Neural cell (in vitro differentiated cells): Measurements from ENCODE around the gene LIPA. TPM values are rescaled to one million over a fixed set of nuclear protein-coding genes. Genes with fewer than 3 reads are reported as not detected.

Source experiments
- H2AFZ ChIP-seq: fragments of 200-600, 300-800 bp; sonication (generic), shearing (Covaris generic); 2 replicates; pipeline ENCODE4 v1.6.0; 2014; ENCODE audit warnings: low read depth, mild to moderate bottlenecking, antibody characterized with exemption, low read length, moderate library complexity
- H3F3A ChIP-seq: fragments of 200-600 bp; shearing (Covaris generic); 2 replicates; pipeline ENCODE4 v1.6.1; 2016; ENCODE audit warnings: mild to moderate bottlenecking, moderate library complexity, mixed read lengths, antibody characterized with exemption, low read length; ENCODE audit not compliant: insufficient read depth, poor library complexity, severe bottlenecking
- H3K27ac ChIP-seq: fragments of 200-600, 300-800 bp; sonication (generic), shearing (Covaris generic); 2 replicates; pipeline ENCODE4 v1.5.1; 2014; ENCODE audit warnings: mild to moderate bottlenecking, low read length, moderate library complexity
- H3K27me3 ChIP-seq: fragments of 300-800, 200-600 bp; sonication (generic), shearing (Covaris generic); 2 replicates; pipeline ENCODE4 v1.6.0; 2014; ENCODE audit warnings: mild to moderate bottlenecking, low read depth, low read length, moderate library complexity; ENCODE audit not compliant: insufficient read depth
- H3K36me3 ChIP-seq: fragments of 300-800, 200-600 bp; sonication (generic), shearing (Covaris generic); 2 replicates; pipeline ENCODE4 v1.5.1; 2014; ENCODE audit warnings: mild to moderate bottlenecking, antibody characterized with exemption, low read length, moderate library complexity; ENCODE audit not compliant: insufficient read depth
- H3K4me2 ChIP-seq: fragments of 300-800, 200-600 bp; sonication (generic), shearing (Covaris generic); 2 replicates; pipeline ENCODE4 v1.6.0; 2014; ENCODE audit warnings: mild to moderate bottlenecking, low read length
- H3K4me3 ChIP-seq: fragments of 300-800, 200-600 bp; sonication (generic), shearing (Covaris generic); 2 replicates; pipeline ENCODE4 v1.5.1; 2014; ENCODE audit warnings: mild to moderate bottlenecking, low read length, moderate library complexity
- H3K79me2 ChIP-seq: fragments of 200-600 bp; shearing (Covaris generic); replicated peaks from 2 replicates; pipeline ENCODE4 v1.6.0; 2014; ENCODE audit warnings: mild to moderate bottlenecking, low read length, moderate library complexity; ENCODE audit not compliant: insufficient read depth
- H3K9ac ChIP-seq: fragments of 300-800, 200-600 bp; sonication (generic), shearing (Covaris generic); 2 replicates; pipeline ENCODE4 v1.6.1; 2016; ENCODE audit warnings: mild to moderate bottlenecking, low read length, mixed read lengths
- H3K9me2 ChIP-seq: fragments of 200-600 bp; shearing (Covaris generic); 2 replicates; pipeline ENCODE4 v1.6.1; 2016; ENCODE audit warnings: mild to moderate bottlenecking, low read length, mixed read lengths; ENCODE audit not compliant: insufficient read depth
- H3K9me3 ChIP-seq: fragments of 200-600, 300-800 bp; sonication (generic), shearing (Covaris generic); 2 replicates; pipeline ENCODE4 v1.6.1; 2016; ENCODE audit warnings: mild to moderate bottlenecking, mixed run types, low read length, moderate library complexity, mixed read lengths
- H4K20me1 ChIP-seq: fragments of 200-600 bp; shearing (Covaris generic); 2 replicates; pipeline ENCODE4 v1.6.1; 2016; ENCODE audit warnings: mild to moderate bottlenecking, mixed run types; ENCODE audit not compliant: insufficient read depth
- EP300 ChIP-seq: fragments of 450-650 bp; conservative IDR thresholded peaks from 2 replicates; pipeline ENCODE4 v1.6.1; 2014; ENCODE audit warnings: antibody characterized with exemption, mild to moderate bottlenecking, moderate library complexity; ENCODE audit not compliant: poor library complexity, severe bottlenecking
- EZH2 ChIP-seq: fragments of 200-600, 300-800 bp; shearing (Covaris generic), sonication (generic); IDR thresholded peaks from 2 replicates; pipeline ENCODE4 v1.6.1; 2014; ENCODE audit warnings: antibody characterized with exemption, low read length, borderline replicate concordance, mild to moderate bottlenecking; ENCODE audit not compliant: insufficient read depth, poor library complexity, severe bottlenecking
- MXI1 ChIP-seq: fragments of 450-650 bp; conservative IDR thresholded peaks from 2 replicates; pipeline ENCODE4 v1.6.1; 2014; ENCODE audit warnings: antibody characterized with exemption, mild to moderate bottlenecking; ENCODE audit not compliant: poor library complexity, severe bottlenecking
- POLR2AphosphoS5 ChIP-seq: IDR thresholded peaks from 2 replicates; pipeline ENCODE4 v1.6.1; 2012
- RAD21 ChIP-seq: fragments of 450-650 bp; conservative IDR thresholded peaks from 2 replicates; pipeline ENCODE4 v1.6.1; 2014; ENCODE audit warnings: antibody characterized with exemption, mild to moderate bottlenecking, moderate library complexity
- REST ChIP-seq: IDR thresholded peaks from 2 replicates; pipeline ENCODE4 v1.6.1; 2012; ENCODE audit warnings: borderline replicate concordance
- SMC3 ChIP-seq: fragments of 450-650 bp; conservative IDR thresholded peaks from 2 replicates; pipeline ENCODE4 v1.6.1; 2014; ENCODE audit warnings: antibody characterized with exemption, mild to moderate bottlenecking, moderate library complexity; ENCODE audit not compliant: poor library complexity
- TAF1 ChIP-seq: IDR thresholded peaks from 2 replicates; pipeline ENCODE4 v1.6.1; 2012; ENCODE audit warnings: low read depth
- polyA plus RNA-seq: library from polyadenylated mRNA; depleted of rRNA; stranded (reverse); fragments of >200 nt; gene quantifications from 2 replicates; pipeline ENCODE4 v1.2.3, GENCODE V29; 2014
- TF ChIP-seq, protein P1 (sequence below): fragments of 450-650 bp; IDR thresholded peaks from 2 replicates; pipeline ENCODE4 v1.5.1; 2014; ENCODE audit warnings: antibody characterized with exemption, mild to moderate bottlenecking, moderate library complexity; ENCODE audit not compliant: poor library complexity, severe bottlenecking

Gene LIPA
- polyA plus RNA-seq, 1 donor from 2014 or later: 20.8 TPM

- Histone ChIP-seq H3K36me3 (peaks cover 13% of the 10 kb centered on the region), H3K9ac (no peak overlapping the region), H3K9me3 (no peaks in the 10 kb centered on the region), H3K79me2 (no peaks in the 10 kb centered on the region), H3K9me2 (no peaks in the 10 kb centered on the region), H3K27me3 (no peaks in the 10 kb centered on the region), H2AFZ (no peak overlapping the region), H3F3A (no peaks in the 10 kb centered on the region), H3K4me2 (no peak overlapping the region), H4K20me1 (no peaks in the 10 kb centered on the region), H3K4me3 (no peak overlapping the region), H3K27ac (no peak overlapping the region)
- TF ChIP-seq REST (no peak), MXI1 (no peak), EZH2 (no peak), POLR2AphosphoS5 (no peak), EP300 (no peak), TAF1 (no peak), SMC3 (no peak), RAD21 (no peak)
- TF ChIP-seq, protein P1, sequence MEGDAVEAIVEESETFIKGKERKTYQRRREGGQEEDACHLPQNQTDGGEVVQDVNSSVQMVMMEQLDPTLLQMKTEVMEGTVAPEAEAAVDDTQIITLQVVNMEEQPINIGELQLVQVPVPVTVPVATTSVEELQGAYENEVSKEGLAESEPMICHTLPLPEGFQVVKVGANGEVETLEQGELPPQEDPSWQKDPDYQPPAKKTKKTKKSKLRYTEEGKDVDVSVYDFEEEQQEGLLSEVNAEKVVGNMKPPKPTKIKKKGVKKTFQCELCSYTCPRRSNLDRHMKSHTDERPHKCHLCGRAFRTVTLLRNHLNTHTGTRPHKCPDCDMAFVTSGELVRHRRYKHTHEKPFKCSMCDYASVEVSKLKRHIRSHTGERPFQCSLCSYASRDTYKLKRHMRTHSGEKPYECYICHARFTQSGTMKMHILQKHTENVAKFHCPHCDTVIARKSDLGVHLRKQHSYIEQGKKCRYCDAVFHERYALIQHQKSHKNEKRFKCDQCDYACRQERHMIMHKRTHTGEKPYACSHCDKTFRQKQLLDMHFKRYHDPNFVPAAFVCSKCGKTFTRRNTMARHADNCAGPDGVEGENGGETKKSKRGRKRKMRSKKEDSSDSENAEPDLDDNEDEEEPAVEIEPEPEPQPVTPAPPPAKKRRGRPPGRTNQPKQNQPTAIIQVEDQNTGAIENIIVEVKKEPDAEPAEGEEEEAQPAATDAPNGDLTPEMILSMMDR: no peak
These were observed 22.6 kb downstream of the LIPA start for GRCh38 chr10:89228962-89229361.

- no peaks in the 10 kb centered on the region for H3K27me3 ChIP-seq
- no peak overlapping the region for H3K27ac ChIP-seq
- peaks cover 13% of the 10 kb centered on the region for H3K36me3 ChIP-seq
- H3K9ac ChIP-seq: no peak overlapping the region
- no peaks in the 10 kb centered on the region for H4K20me1 ChIP-seq
- no peaks in the 10 kb centered on the region for H3K79me2 ChIP-seq
- no peaks in the 10 kb centered on the region for H3F3A ChIP-seq
- H2AFZ ChIP-seq: no peak overlapping the region
- TF ChIP-seq SMC3 (no peak), TAF1 (no peak), MXI1 (no peak), EZH2 (no peak), POLR2AphosphoS5 (no peak), EP300 (no peak), RAD21 (no peak), REST (no peak)
- TF ChIP-seq, protein P1: no peak
- no peaks in the 10 kb centered on the region for H3K9me3 ChIP-seq
- no peak overlapping the region for H3K4me2 ChIP-seq
- no peak overlapping the region for H3K4me3 ChIP-seq
- no peaks in the 10 kb centered on the region for H3K9me2 ChIP-seq
These were observed 23.4 kb downstream of the LIPA start for GRCh38 chr10:89228146-89228545.
